K562 (cell line): ENCODE measurements around the gene HMGN3. TPM values are rescaled to one million over a fixed set of nuclear protein-coding genes. Genes with fewer than 3 reads are reported as not detected.

Experiments used
- ATF7 ChIP-seq: fragments of 450-650 bp; IDR thresholded peaks from 2 replicates; pipeline ENCODE4 v1.7.1; 2014; ENCODE audit warnings: mild to moderate bottlenecking, moderate library complexity
- E2F3 ChIP-seq: fragments of 250-450 bp; sonication (Bioruptor Pico); IDR thresholded peaks from 2 replicates; pipeline ENCODE4 v1.4.0; 2020; ENCODE audit warnings: mild to moderate bottlenecking
- FOSL1 ChIP-seq: fragments of 200-800 bp; sonication (Bioruptor generic); conservative IDR thresholded peaks from 2 replicates; pipeline ENCODE4 v1.6.1; 2016; ENCODE audit warnings: missing genetic modification characterization, missing compliant biosample characterization
- HOMEZ ChIP-seq: fragments of 250-450 bp; sonication (Bioruptor Pico); IDR thresholded peaks from 2 replicates; pipeline ENCODE4 v1.4.0; 2020; ENCODE audit warnings: mild to moderate bottlenecking, moderate library complexity
- KLF13 ChIP-seq: fragments of 450-650 bp; IDR thresholded peaks from 2 replicates; pipeline ENCODE4 v1.6.1; 2016; ENCODE audit warnings: missing genetic modification characterization, low read depth, mild to moderate bottlenecking, missing compliant biosample characterization, moderate library complexity, borderline replicate concordance
- KLF16 ChIP-seq: IDR thresholded peaks from 2 replicates; pipeline ENCODE4 v1.6.1; 2016; ENCODE audit warnings: antibody characterized with exemption
- MECOM ChIP-seq: fragments of 250-450 bp; sonication (Bioruptor Pico); IDR thresholded peaks from 2 replicates; pipeline ENCODE4 v1.8.0; 2022; ENCODE audit warnings: inconsistent platforms
- MGA ChIP-seq: fragments of 450-650 bp; IDR thresholded peaks from 2 replicates; pipeline ENCODE4 v1.6.1; 2016; ENCODE audit warnings: mild to moderate bottlenecking, moderate library complexity
- NRF1 ChIP-seq, 2 experiments: fragments of 450-650 bp; IDR thresholded peaks in 1 of 2; conservative IDR thresholded peaks in 1 of 2; 2 replicates each; pipeline ENCODE4 v1.6.1; 2014; ENCODE audit warnings: mild to moderate bottlenecking in 2 of 2
- RNF2 ChIP-seq: sonication (generic); IDR thresholded peaks from 2 replicates; pipeline ENCODE4 v1.6.1; 2016
- SMARCA4 ChIP-seq: fragments of 450-650 bp; IDR thresholded peaks from 2 replicates; pipeline ENCODE4 v1.6.1; 2016
- TARDBP ChIP-seq: fragments of 450-650 bp; IDR thresholded peaks from 2 replicates; pipeline ENCODE4 v1.6.1; 2016
- TEAD4 ChIP-seq, 2 experiments: sonication (generic) in 1 of 2; formaldehyde crosslinking in 1 of 2; IDR thresholded peaks; 2 replicates each; pipeline versions ENCODE4 v1.6.1 to v1.8.0; 2012 to 2022; ENCODE audit warnings: borderline replicate concordance in 1 of 2, inconsistent platforms in 1 of 2, low read length in 1 of 2, mild to moderate bottlenecking in 1 of 2, missing genetic modification reagents in 1 of 2
- ZFPM2 ChIP-seq: fragments of 250-450 bp; sonication (Bioruptor Pico); IDR thresholded peaks from 2 replicates; pipeline ENCODE4 v1.5.1; 2022; ENCODE audit warnings: mild to moderate bottlenecking
- ZNF143 ChIP-seq: sonication (generic); formaldehyde crosslinking; IDR thresholded peaks from 2 replicates; pipeline ENCODE4 v1.9.0; 2022; ENCODE audit warnings: mild to moderate bottlenecking, missing genetic modification reagents
- ZNF668 ChIP-seq: fragments of 250-450 bp; sonication (Bioruptor Pico); IDR thresholded peaks from 2 replicates; pipeline ENCODE4 v1.8.0; 2022; ENCODE audit warnings: mild to moderate bottlenecking, inconsistent platforms
- polyA plus RNA-seq, 8 experiments: library from polyadenylated mRNA; depleted of rRNA in 4 of 8; stranded (reverse) in 5 of 8; unstranded in 3 of 8; fragments of >200 nt; fragmentation: Nextera tagmentation in 2 of 8; fragmentation: Illumina TruSeq in 1 of 8; extraction: Ambion mirVana in 2 of 8; extraction: Trizol in 1 of 8; gene quantifications; 2 replicates each; pipeline versions ENCODE4 v1.2.1 to v1.2.3, GENCODE V29; 2011 to 2014; ENCODE audit warnings: inconsistent platforms in 1 of 8, missing spikeins in 1 of 8
- total RNA-seq, 7 experiments: library from RNA; depleted of rRNA in 6 of 7; stranded (reverse); fragments of >200 nt in 6 of 7; fragmentation: Illumina TruSeq in 2 of 7; extraction: Trizol in 2 of 7; gene quantifications; 2 replicates each; pipeline versions ENCODE4 v1.2.1 to v1.2.3, GENCODE V29; 2011 to 2021; ENCODE audit warnings: low replicate concordance in 1 of 7

HMGN3 gene
- total and polyA plus RNA-seq, 9 of the 15 experiments (the other 6 are each of a cell fraction or from before 2014, with no cell fraction given): 42.1 to 154 (median 88.1) TPM

GRCh38 chr6:79269877-79270276 lies 35.4 kb upstream of the HMGN3 start (continued):
- no peak for TF ChIP-seq ZFPM2 (CRISPR knock-in tag)
- TF ChIP-seq ZNF668: no peak
- no peak for TF ChIP-seq FOSL1 (tag)
- peak; percentile 83 for TF ChIP-seq MECOM
- TF ChIP-seq ATF7: no peak
- TF ChIP-seq SMARCA4: no peak
- no peak for TF ChIP-seq TARDBP
- TF ChIP-seq ZNF143 (CRISPR knock-in tag): no peak
- peak; percentile 82 for TF ChIP-seq TEAD4 (IDR thresholded peaks at IDR 0.05; ENCODE audit: low read length)
- no peak for TF ChIP-seq TEAD4 (CRISPR knock-in tag; IDR thresholded peaks at IDR 0.05; ENCODE audit: borderline replicate concordance)
- peak; percentile 49; the same call in 1 of the 2 replicates for TF ChIP-seq KLF16
- no peak for TF ChIP-seq E2F3 (CRISPR knock-in tag)
- no peak for TF ChIP-seq HOMEZ (CRISPR knock-in tag)
- peak; percentile 49 for TF ChIP-seq MGA
- 0 out of 2 replicates have a peak, but pooled peaks have one; percentile 33 for TF ChIP-seq RNF2
- TF ChIP-seq NRF1 (conservative IDR thresholded peaks at IDR 0.05 in 1 of 2, IDR thresholded peaks at IDR 0.05 in 1 of 2): no peak
- TF ChIP-seq KLF13 (tag): no peak
